K562 (cell line): ENCODE data around the gene DRD2. TPM values are rescaled to one million over a fixed set of nuclear protein-coding genes. Genes with fewer than 3 reads are reported as not detected.

ENCODE experiments used
- ATAC-seq: fragments of 200-7000 bp; cut with Tn5 transposase; 3 replicates; pipeline ENCODE4 v1.9.1; 2020; ENCODE audit warnings: moderate library complexity
- BruUV-seq: library from RNA; stranded (reverse); fragments of 400-500 nt; replicated peaks from 2 replicates; lab custom pipeline; 2021; lab: Mats Ljungman, UMichigan
- CTCF ChIA-PET: fragments of 300-600 bp; formaldehyde crosslinking; extraction: SDS; loops from one replicate; lab custom pipeline; 2021; ENCODE audit warnings: low intra/inter-chr PET ratio; lab: Yijun Ruan, JAX
- POLR2A ChIA-PET: fragments of 300-600, 350-650 bp; sonication (Branson Sonifier 250); formaldehyde crosslinking; extraction: SDS; loops from one replicate; lab custom pipeline; 2021; ENCODE audit warnings: antibody characterized with exemption, inconsistent platforms; lab: Yijun Ruan, JAX
- DNase-seq, 4 experiments: peaks; one replicate each; pipeline versions ENCODE4 v3.0.0 to v3.0.0-alpha.2; 2011 to 2018; ENCODE audit warnings: low spot score in 3 of 4, mixed read lengths in 3 of 4; ENCODE audit errors: extremely low read depth in 1 of 4
- FAIRE-seq: peaks from 2 replicates; lab custom pipeline; 2011; peaks lifted over from hg19 to GRCh38; lab: Jason Lieb, UNC
- H2AFZ ChIP-seq: 2 replicates; pipeline ENCODE4 v1.6.0; 2011; ENCODE audit warnings: low read depth, low read length, control low read depth, inconsistent platforms
- H3K27ac ChIP-seq: fragments of 200-600 bp; 3 replicates; pipeline ENCODE4 v1.8.0; 2011; ENCODE audit warnings: low read depth, mild to moderate bottlenecking, control low read depth, inconsistent platforms, low read length, moderate library complexity, mixed read lengths; ENCODE audit errors: extremely low read depth
- H3K27me3 ChIP-seq, 2 experiments: fragments of 300-600 bp in 1 of 2; 2 replicates in 1 of 2; 3 replicates in 1 of 2; pipeline versions ENCODE4 v1.6.0 to v1.8.0; 2011; ENCODE audit warnings: inconsistent platforms in 2 of 2, low read length in 2 of 2, mild to moderate bottlenecking in 1 of 2, mixed read lengths in 1 of 2, moderate library complexity in 1 of 2; ENCODE audit not compliant: control insufficient read depth in 2 of 2, insufficient read depth in 2 of 2
- H3K36me3 ChIP-seq: fragments of 300-600 bp; 3 replicates; pipeline ENCODE4 v1.8.0; 2011; ENCODE audit warnings: mild to moderate bottlenecking, low read length, inconsistent platforms; ENCODE audit not compliant: control insufficient read depth, insufficient read depth
- H3K4me1 ChIP-seq, 2 experiments: fragments of 200-600 bp in 1 of 2; replicated peaks in 1 of 2; 2 replicates in 1 of 2; 3 replicates in 1 of 2; pipeline versions ENCODE4 v1.5.1 to v1.8.0; 2011; ENCODE audit warnings: inconsistent platforms in 2 of 2, low read length in 2 of 2, mild to moderate bottlenecking in 1 of 2, mixed read lengths in 1 of 2, moderate library complexity in 1 of 2; ENCODE audit not compliant: control insufficient read depth in 2 of 2, insufficient read depth in 2 of 2
- H3K4me2 ChIP-seq: 2 replicates; pipeline ENCODE4 v1.6.1; 2011; ENCODE audit warnings: low read length, control low read depth, inconsistent platforms, mixed read lengths; ENCODE audit not compliant: insufficient read depth
- H3K4me3 ChIP-seq: fragments of 200-600 bp; sonication (generic), shearing (Covaris generic); 2 replicates; pipeline ENCODE4 v1.5.1; 2016; ENCODE audit warnings: control low read depth, inconsistent platforms
- H3K79me2 ChIP-seq: fragments of 200-600 bp; 3 replicates; pipeline ENCODE4 v1.8.0; 2011; ENCODE audit warnings: low read length, inconsistent platforms; ENCODE audit not compliant: control insufficient read depth, insufficient read depth
- H3K9ac ChIP-seq, 2 experiments: 2 replicates each; pipeline versions ENCODE4 v1.6.0 to v1.6.1; 2011; ENCODE audit warnings: low read depth in 2 of 2, low read length in 2 of 2, control low read depth in 1 of 2, inconsistent platforms in 1 of 2, mild to moderate bottlenecking in 1 of 2, mixed read lengths in 1 of 2; ENCODE audit not compliant: insufficient read depth in 1 of 2
- H3K9me1 ChIP-seq: one replicate; pipeline ENCODE4 v1.6.0; 2011; ENCODE audit warnings: inconsistent platforms, mild to moderate bottlenecking, low read length, moderate library complexity; ENCODE audit not compliant: control insufficient read depth, insufficient read depth
- H3K9me3 ChIP-seq: replicated peaks from 2 replicates; pipeline ENCODE4 v1.5.1; 2011; ENCODE audit warnings: low read depth, low read length, inconsistent platforms; ENCODE audit not compliant: control insufficient read depth, insufficient read depth
- H4K20me1 ChIP-seq: replicated peaks from 2 replicates; pipeline ENCODE4 v1.6.1; 2011; ENCODE audit warnings: low read length, inconsistent platforms, mixed read lengths; ENCODE audit not compliant: control insufficient read depth, insufficient read depth
- CHAMP1 ChIP-seq: fragments of 450-650 bp; IDR thresholded peaks from 2 replicates; pipeline ENCODE4 v1.6.1; 2016; ENCODE audit warnings: mild to moderate bottlenecking
- DEAF1 ChIP-seq: fragments of 450-650 bp; formaldehyde crosslinking; IDR thresholded peaks from 2 replicates; pipeline ENCODE4 v1.4.0; 2020; ENCODE audit warnings: mild to moderate bottlenecking, moderate library complexity
- EZH2 ChIP-seq: IDR thresholded peaks from 2 replicates; pipeline ENCODE4 v1.6.1; 2012; ENCODE audit warnings: low read depth, mild to moderate bottlenecking, inconsistent platforms, low read length, borderline replicate concordance
- NKRF ChIP-seq: fragments of 450-650 bp; IDR thresholded peaks from 2 replicates; pipeline ENCODE4 v1.6.1; 2016; ENCODE audit warnings: borderline replicate concordance
- PHF21A ChIP-seq: fragments of 450-650 bp; IDR thresholded peaks from 2 replicates; pipeline ENCODE4 v1.6.1; 2017; ENCODE audit warnings: low read depth, borderline replicate concordance
- PRMT5 ChIP-seq: sonication (generic); formaldehyde crosslinking; IDR thresholded peaks from 2 replicates; pipeline ENCODE4 v1.5.0; 2020; ENCODE audit warnings: missing genetic modification reagents
- SMAD3 ChIP-seq: fragments of 450-650 bp; formaldehyde crosslinking; conservative IDR thresholded peaks from 2 replicates; pipeline ENCODE4 v1.4.0; 2020; ENCODE audit warnings: mild to moderate bottlenecking
- TCF15 ChIP-seq: fragments of 250-450 bp; sonication (Bioruptor Pico); IDR thresholded peaks from 2 replicates; pipeline ENCODE4 v1.8.0; 2022; ENCODE audit warnings: moderate library complexity, mild to moderate bottlenecking, inconsistent platforms
- ZNF12 ChIP-seq: sonication (generic); formaldehyde crosslinking; IDR thresholded peaks from 2 replicates; pipeline ENCODE4 v1.4.0; 2020; ENCODE audit warnings: mild to moderate bottlenecking, missing genetic modification reagents
- ZNF184 ChIP-seq: sonication (generic); formaldehyde crosslinking; IDR thresholded peaks from 2 replicates; pipeline ENCODE4 v1.5.0; 2020; ENCODE audit warnings: missing genetic modification reagents
- ZNF277 ChIP-seq: fragments of 250-450 bp; sonication (Bioruptor Pico); IDR thresholded peaks from 2 replicates; pipeline ENCODE4 v1.8.0; 2022; ENCODE audit warnings: inconsistent platforms, mild to moderate bottlenecking, moderate library complexity, borderline replicate concordance
- ZNF785 ChIP-seq: fragments of 250-450 bp; sonication (Bioruptor Pico); IDR thresholded peaks from 2 replicates; pipeline ENCODE4 v1.4.0; 2020; ENCODE audit warnings: mild to moderate bottlenecking
- WGBS: fragments of 100-300 bp; shearing (Covaris generic); methylation state at CpG from one replicate; pipeline ENCODE4 v1.1.6; 2016; ENCODE audit warnings: low coverage, mixed read lengths; ENCODE audit not compliant: insufficient coverage; ENCODE audit errors: missing lambda C conversion rate; 5-methylcytosine and 5-hydroxymethylcytosine counted together
- in situ Hi-C: fragments of 300-500 bp; cut with MboI; formaldehyde crosslinking; loops from 4 replicates; pipeline ENCODE4 v1.15.0; 2018; ENCODE audit warnings: inconsistent platforms, mixed read lengths
- intact Hi-C: fragments of 100-400 bp; cut with micrococcal nuclease; formaldehyde crosslinking; loops from 2 replicates; pipeline ENCODE4 v1.14.2; 2022
- polyA plus RNA-seq, 8 experiments: library from polyadenylated mRNA; depleted of rRNA in 4 of 8; stranded (reverse) in 5 of 8; unstranded in 3 of 8; fragments of >200 nt; fragmentation: Nextera tagmentation in 2 of 8; fragmentation: Illumina TruSeq in 1 of 8; extraction: Ambion mirVana in 2 of 8; extraction: Trizol in 1 of 8; gene quantifications; 2 replicates each; pipeline versions ENCODE4 v1.2.1 to v1.2.3, GENCODE V29; 2011 to 2014; ENCODE audit warnings: inconsistent platforms in 1 of 8, missing spikeins in 1 of 8
- total RNA-seq, 7 experiments: library from RNA; depleted of rRNA in 6 of 7; stranded (reverse); fragments of >200 nt in 6 of 7; fragmentation: Illumina TruSeq in 2 of 7; extraction: Trizol in 2 of 7; gene quantifications; 2 replicates each; pipeline versions ENCODE4 v1.2.1 to v1.2.3, GENCODE V29; 2011 to 2021; ENCODE audit warnings: low replicate concordance in 1 of 7

Gene DRD2
- total and polyA plus RNA-seq, 9 of the 15 experiments (the other 6 are each of a cell fraction or from before 2014, with no cell fraction given): not detected

GRCh38 chr11:113474362-113475159 lies 637 bp downstream of the DRD2 start (continued):
- TF ChIP-seq CHAMP1: peak; percentile 69; the same call in 1 of the 2 replicates
- TF ChIP-seq, all 486 proteins: peak for 32

- H3K9me1 ChIP-seq: no peaks in the 10 kb centered on the region
- no peaks in the 10 kb centered on the region for H3K9me3 ChIP-seq
- H3K79me2 ChIP-seq: no peaks in the 10 kb centered on the region
- intact Hi-C loops: no loop called here
- CTCF ChIA-PET: no interaction called here
- in situ Hi-C loops: no loop called here
- BruUV-seq: no TSS peak
- H2AFZ ChIP-seq: no peak overlapping the region
- peaks cover 0 to 11% of the 10 kb centered on the region in 2 experiments; a peak in 2 of 5 replicates for H3K4me1 ChIP-seq
- H4K20me1 ChIP-seq: peaks cover 7% of the 10 kb centered on the region
- 2% methylated on average over 8 of the region's 9 CpGs for WGBS
- ATAC-seq (peak; percentile 30), DNase-seq (no peak), FAIRE-seq (no peak)
- no peak overlapping the region for H3K4me2 ChIP-seq
- H3K27me3 ChIP-seq: peaks cover 12 to 41% of the 10 kb centered on the region in 2 experiments; a peak in 4 of 5 replicates
- H3K27ac ChIP-seq: no peak overlapping the region
- H3K9ac ChIP-seq: no peak overlapping the region
- POLR2A ChIA-PET: interaction anchor here (0.7 kb wide), 1 partner anchor 176 kb away, joined by 3 read pairs; no protein-coding TSS in a partner anchor
- no peak overlapping the region for H3K4me3 ChIP-seq
- H3K36me3 ChIP-seq: no peaks in the 10 kb centered on the region
- no peak for TF ChIP-seq ZNF184 (CRISPR knock-in tag)
- no peak for TF ChIP-seq DEAF1 (CRISPR knock-in tag)
- no peak for TF ChIP-seq PHF21A
- no peak for TF ChIP-seq ZNF785 (CRISPR knock-in tag)
- TF ChIP-seq PRMT5: no peak
- TF ChIP-seq ZNF12 (CRISPR knock-in tag): no peak
- TF ChIP-seq SMAD3 (CRISPR knock-in tag): no peak
- no peak for TF ChIP-seq ZNF277 (CRISPR knock-in tag)
- no peak for TF ChIP-seq NKRF
- TF ChIP-seq EZH2: no peak
- TF ChIP-seq TCF15 (CRISPR knock-in tag): no peak
Observed at GRCh38 chr11:113473983-113474361, 1.2 kb downstream of the DRD2 start.
